ENCODE measurements around the gene ST6GALNAC3. TPM values are rescaled to one million over a fixed set of nuclear protein-coding genes. Genes with fewer than 3 reads are reported as not detected.

ST6GALNAC3 gene
- total RNA-seq, 1 experiment from 2014 or later, result 0.03 TPM

DNA sequence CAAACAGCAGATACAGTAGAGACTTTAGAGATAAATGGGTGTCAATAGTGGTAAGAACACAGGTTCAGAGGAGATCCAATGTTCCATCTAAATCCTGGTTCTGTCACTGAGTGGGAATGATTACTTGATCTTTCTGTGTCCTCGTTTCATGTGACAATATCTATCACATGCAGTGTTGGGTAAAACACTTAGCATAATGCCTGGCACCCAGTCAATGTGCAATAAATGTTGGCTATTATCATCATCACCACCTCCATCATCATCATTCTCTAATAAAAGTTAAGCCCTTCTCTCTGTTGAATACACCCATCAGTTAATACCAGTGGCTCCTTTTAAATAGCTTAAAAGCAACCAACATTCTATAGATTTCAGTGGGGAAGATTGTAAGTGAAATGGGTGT is 184.7 kb downstream of the ST6GALNAC3 start:
- DNase-seq (ENCODE audit: low read depth, low spot score) (no peak), ATAC-seq (no peak)
- in situ Hi-C loops (cut with HindIII; ENCODE audit: low pct_unique_long_range_greater_than_20kb, low sequenced_read_pairs) (no loop called here), intact Hi-C loops (cut with micrococcal nuclease; ENCODE audit: unreplicated experiment) (no loop called here)
- no peaks in the 10 kb centered on the region for H3K27me3 ChIP-seq (ENCODE audit: control insufficient read depth, insufficient read depth, low read length)
- no peak overlapping the region for H3K4me3 ChIP-seq (ENCODE audit: low read depth in 2 of 2, low read length in 2 of 2)
- BruUV-seq (replicated peaks), result no TSS peak
- ChIA-PET POLR2A (no interaction called here), CTCF (no interaction called here)
- no peaks in the 10 kb centered on the region for H3K9me3 ChIP-seq (ENCODE audit: control insufficient read depth, insufficient read depth, low read depth, low read length)
- no peak overlapping the region for H3K27ac ChIP-seq (ENCODE audit: low read length)
- H3K4me1 ChIP-seq (ENCODE audit: control insufficient read depth, insufficient read depth, low read length), result no peaks in the 10 kb centered on the region
- H3K36me3 ChIP-seq (ENCODE audit: control insufficient read depth, insufficient read depth, low read length), result no peaks in the 10 kb centered on the region
- TF ChIP-seq, protein P1, sequence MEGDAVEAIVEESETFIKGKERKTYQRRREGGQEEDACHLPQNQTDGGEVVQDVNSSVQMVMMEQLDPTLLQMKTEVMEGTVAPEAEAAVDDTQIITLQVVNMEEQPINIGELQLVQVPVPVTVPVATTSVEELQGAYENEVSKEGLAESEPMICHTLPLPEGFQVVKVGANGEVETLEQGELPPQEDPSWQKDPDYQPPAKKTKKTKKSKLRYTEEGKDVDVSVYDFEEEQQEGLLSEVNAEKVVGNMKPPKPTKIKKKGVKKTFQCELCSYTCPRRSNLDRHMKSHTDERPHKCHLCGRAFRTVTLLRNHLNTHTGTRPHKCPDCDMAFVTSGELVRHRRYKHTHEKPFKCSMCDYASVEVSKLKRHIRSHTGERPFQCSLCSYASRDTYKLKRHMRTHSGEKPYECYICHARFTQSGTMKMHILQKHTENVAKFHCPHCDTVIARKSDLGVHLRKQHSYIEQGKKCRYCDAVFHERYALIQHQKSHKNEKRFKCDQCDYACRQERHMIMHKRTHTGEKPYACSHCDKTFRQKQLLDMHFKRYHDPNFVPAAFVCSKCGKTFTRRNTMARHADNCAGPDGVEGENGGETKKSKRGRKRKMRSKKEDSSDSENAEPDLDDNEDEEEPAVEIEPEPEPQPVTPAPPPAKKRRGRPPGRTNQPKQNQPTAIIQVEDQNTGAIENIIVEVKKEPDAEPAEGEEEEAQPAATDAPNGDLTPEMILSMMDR (IDR thresholded peaks at IDR 0.05), result no peak
- TF ChIP-seq POLR2AphosphoS5 (IDR thresholded peaks at IDR 0.05; ENCODE audit: low read depth, low read length) (no peak), SIN3A (IDR thresholded peaks at IDR 0.05; ENCODE audit: borderline replicate concordance, insufficient read depth, low read depth, low read length) (no peak), TCF7L2 (IDR thresholded peaks at IDR 0.05; ENCODE audit: low read depth, low read length) (no peak)
- TF ChIP-seq, protein P2, sequence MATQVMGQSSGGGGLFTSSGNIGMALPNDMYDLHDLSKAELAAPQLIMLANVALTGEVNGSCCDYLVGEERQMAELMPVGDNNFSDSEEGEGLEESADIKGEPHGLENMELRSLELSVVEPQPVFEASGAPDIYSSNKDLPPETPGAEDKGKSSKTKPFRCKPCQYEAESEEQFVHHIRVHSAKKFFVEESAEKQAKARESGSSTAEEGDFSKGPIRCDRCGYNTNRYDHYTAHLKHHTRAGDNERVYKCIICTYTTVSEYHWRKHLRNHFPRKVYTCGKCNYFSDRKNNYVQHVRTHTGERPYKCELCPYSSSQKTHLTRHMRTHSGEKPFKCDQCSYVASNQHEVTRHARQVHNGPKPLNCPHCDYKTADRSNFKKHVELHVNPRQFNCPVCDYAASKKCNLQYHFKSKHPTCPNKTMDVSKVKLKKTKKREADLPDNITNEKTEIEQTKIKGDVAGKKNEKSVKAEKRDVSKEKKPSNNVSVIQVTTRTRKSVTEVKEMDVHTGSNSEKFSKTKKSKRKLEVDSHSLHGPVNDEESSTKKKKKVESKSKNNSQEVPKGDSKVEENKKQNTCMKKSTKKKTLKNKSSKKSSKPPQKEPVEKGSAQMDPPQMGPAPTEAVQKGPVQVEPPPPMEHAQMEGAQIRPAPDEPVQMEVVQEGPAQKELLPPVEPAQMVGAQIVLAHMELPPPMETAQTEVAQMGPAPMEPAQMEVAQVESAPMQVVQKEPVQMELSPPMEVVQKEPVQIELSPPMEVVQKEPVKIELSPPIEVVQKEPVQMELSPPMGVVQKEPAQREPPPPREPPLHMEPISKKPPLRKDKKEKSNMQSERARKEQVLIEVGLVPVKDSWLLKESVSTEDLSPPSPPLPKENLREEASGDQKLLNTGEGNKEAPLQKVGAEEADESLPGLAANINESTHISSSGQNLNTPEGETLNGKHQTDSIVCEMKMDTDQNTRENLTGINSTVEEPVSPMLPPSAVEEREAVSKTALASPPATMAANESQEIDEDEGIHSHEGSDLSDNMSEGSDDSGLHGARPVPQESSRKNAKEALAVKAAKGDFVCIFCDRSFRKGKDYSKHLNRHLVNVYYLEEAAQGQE (IDR thresholded peaks at IDR 0.05; ENCODE audit: insufficient read depth in 1 of 2, low read depth in 2 of 2, low read length in 1 of 2), result no peak

DNA sequence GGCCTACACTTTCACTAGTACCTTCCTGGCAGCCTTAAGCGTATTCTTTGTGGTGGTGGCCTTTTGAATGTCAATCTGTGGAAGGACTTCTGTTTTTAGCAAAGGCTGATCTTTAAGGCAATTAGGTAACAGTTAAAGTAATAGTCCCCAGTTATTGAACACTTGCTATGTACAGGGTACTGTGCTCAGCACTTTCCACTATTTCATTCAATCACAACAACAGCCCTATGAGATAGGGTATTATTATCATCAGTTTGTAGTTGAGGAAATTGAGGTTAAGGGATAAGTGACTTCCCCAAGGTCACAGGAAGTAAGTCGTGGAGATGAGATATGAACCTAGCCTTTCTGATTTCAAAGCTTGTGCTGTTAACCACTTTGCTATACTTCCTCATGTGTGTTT is 185.7 kb downstream of the ST6GALNAC3 start:
- BruUV-seq (replicated peaks), result no TSS peak
- ChIA-PET POLR2A (no interaction called here), CTCF (no interaction called here)
- TF ChIP-seq POLR2AphosphoS5 (IDR thresholded peaks at IDR 0.05; ENCODE audit: low read depth, low read length) (no peak), TCF7L2 (IDR thresholded peaks at IDR 0.05; ENCODE audit: low read depth, low read length) (no peak), SIN3A (IDR thresholded peaks at IDR 0.05; ENCODE audit: borderline replicate concordance, insufficient read depth, low read depth, low read length) (no peak)
- TF ChIP-seq, protein P1 (IDR thresholded peaks at IDR 0.05), result no peak
- TF ChIP-seq, protein P2 (IDR thresholded peaks at IDR 0.05; ENCODE audit: insufficient read depth in 1 of 2, low read depth in 2 of 2, low read length in 1 of 2), result no peak
- ATAC-seq, result no peak
- H3K4me1 ChIP-seq (ENCODE audit: control insufficient read depth, insufficient read depth, low read length), result no peaks in the 10 kb centered on the region
- H3K27me3 ChIP-seq (ENCODE audit: control insufficient read depth, insufficient read depth, low read length), result no peaks in the 10 kb centered on the region
- H3K9me3 ChIP-seq (ENCODE audit: control insufficient read depth, insufficient read depth, low read depth, low read length), result no peaks in the 10 kb centered on the region
- in situ Hi-C loops (cut with HindIII; ENCODE audit: low pct_unique_long_range_greater_than_20kb, low sequenced_read_pairs), result no loop called here
- no peaks in the 10 kb centered on the region for H3K36me3 ChIP-seq (ENCODE audit: control insufficient read depth, insufficient read depth, low read length)
- no peak overlapping the region for H3K4me3 ChIP-seq (ENCODE audit: low read depth in 2 of 2, low read length in 2 of 2)
- intact Hi-C loops (cut with micrococcal nuclease; ENCODE audit: unreplicated experiment), result no loop called here
- no peak overlapping the region for H3K27ac ChIP-seq (ENCODE audit: low read length)
- no peak for DNase-seq (ENCODE audit: low read depth, low spot score)
